ENCODE measurements around the gene PI4KA.

Gene PI4KA

DNA sequence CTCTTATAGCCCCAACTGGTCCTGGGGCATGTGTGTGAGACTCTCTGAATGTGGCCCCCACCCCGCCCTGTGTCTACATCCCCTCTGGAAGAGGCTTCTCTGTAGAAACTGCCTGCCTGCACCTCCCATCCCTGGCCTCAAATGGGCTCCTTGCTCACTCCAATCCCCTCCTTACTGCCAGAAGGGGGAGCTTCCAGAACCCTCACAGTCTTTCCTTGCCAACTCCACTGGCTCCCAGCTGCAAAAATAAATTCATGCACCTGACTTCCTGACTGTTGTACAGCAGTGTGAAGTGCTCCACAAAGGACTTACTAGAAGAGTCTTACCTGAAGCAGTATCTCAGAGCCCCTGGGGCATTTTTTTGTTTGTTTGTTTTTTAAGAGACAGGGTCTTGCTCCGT is 99.9 kb downstream of the PI4KA start:
- H3K27me3 Mint-ChIP-seq (ENCODE audit: low read depth): no peaks in the 10 kb centered on the region
- H3K27ac Mint-ChIP-seq: no peak overlapping the region
- H3K9me3 Mint-ChIP-seq: no peaks in the 10 kb centered on the region
- H3K4me3 Mint-ChIP-seq: no peak overlapping the region
- no peaks in the 10 kb centered on the region for H3K4me1 Mint-ChIP-seq (ENCODE audit: low read depth)
- peaks cover 21% of the 10 kb centered on the region for H3K36me3 Mint-ChIP-seq (ENCODE audit: low read depth)

DNA sequence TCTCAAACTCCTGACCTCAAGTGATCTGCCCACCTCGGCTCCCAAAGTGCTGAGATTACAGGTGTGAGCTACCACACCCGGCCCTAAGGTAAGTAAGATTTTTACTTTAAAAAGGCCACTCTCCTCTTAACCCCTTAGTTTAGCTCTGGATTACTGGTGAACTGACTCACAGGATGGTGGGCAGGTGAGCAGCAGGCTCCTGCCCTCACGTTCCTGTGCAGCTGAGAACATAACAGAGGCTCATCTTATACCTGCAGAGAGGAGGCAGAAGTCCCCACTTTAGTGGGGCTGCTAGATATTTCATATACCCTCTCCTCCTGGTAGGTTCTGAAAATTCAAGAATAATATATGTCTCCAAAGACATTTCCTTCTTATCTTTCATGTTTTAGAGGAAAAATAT is 101.8 kb downstream of the PI4KA start:
- no peak overlapping the region for H3K4me3 Mint-ChIP-seq
- peaks cover 2% of the 10 kb centered on the region for H3K4me1 Mint-ChIP-seq (ENCODE audit: low read depth)
- H3K27me3 Mint-ChIP-seq (ENCODE audit: low read depth): no peaks in the 10 kb centered on the region
- H3K27ac Mint-ChIP-seq: no peak overlapping the region
- peaks cover 20% of the 10 kb centered on the region for H3K36me3 Mint-ChIP-seq (ENCODE audit: low read depth)
- no peaks in the 10 kb centered on the region for H3K9me3 Mint-ChIP-seq

DNA sequence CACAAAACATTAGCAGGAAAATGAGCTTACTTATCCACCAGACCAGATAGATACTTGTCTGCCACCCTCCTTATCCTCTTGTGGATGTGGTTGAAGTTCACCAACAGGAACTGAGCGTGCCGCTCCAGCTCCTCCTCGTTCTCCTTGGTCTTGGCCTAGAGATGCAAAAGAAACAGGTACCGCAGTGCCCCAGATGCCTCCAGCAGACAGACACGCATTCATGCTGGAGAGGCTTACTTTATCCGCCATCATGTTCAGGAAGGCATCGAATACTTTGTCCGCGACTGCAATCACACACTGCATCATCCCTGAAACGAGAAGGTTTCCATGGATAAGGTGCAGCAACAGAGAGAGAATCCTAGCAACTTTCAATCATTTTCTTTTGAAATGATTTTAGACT is 105.7 kb downstream of the PI4KA start:
- Mint-ChIP-seq H3K4me3 (no peak overlapping the region), H3K9me3 (no peaks in the 10 kb centered on the region), H3K27me3 (ENCODE audit: low read depth) (no peaks in the 10 kb centered on the region), H3K4me1 (ENCODE audit: low read depth) (peaks cover 4% of the 10 kb centered on the region), H3K27ac (no peak overlapping the region), H3K36me3 (ENCODE audit: low read depth) (peaks cover 16% of the 10 kb centered on the region)

DNA sequence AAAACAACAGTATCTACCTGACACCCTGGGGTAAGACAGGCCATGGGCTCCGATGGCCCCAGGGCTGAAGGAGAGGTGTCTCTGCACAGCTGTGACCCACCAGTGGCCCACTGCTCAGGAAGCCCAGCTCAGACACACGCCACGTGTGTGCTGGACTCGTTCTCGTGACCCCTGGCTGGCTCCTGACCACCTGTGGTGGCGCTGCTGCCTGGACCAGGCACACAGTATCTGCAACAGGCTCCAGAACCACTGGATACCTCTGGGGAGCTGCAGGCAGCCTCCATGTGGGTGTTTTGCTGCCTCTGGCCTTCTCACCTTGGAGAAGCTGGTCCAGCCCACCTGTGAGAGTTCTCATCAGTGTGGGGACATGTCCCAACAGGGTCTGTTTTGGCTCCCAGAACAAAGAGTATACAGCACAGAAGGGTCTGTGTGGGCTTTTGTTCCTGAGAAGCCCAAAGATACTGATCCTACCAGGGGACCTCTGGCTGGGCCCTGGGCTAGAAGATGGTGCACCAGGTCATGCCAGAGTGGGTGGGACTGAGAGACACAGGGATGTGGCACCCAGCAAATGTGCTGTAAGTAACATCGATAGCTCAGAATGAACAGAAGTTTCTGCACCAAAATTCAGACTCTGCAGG is 106.4 kb downstream of the PI4KA start:
- Mint-ChIP-seq H3K36me3 (ENCODE audit: low read depth) (peaks cover 15% of the 10 kb centered on the region), H3K27me3 (ENCODE audit: low read depth) (no peaks in the 10 kb centered on the region), H3K27ac (no peak overlapping the region), H3K4me1 (ENCODE audit: low read depth) (peaks cover 4% of the 10 kb centered on the region), H3K9me3 (no peaks in the 10 kb centered on the region), H3K4me3 (no peak overlapping the region)

DNA sequence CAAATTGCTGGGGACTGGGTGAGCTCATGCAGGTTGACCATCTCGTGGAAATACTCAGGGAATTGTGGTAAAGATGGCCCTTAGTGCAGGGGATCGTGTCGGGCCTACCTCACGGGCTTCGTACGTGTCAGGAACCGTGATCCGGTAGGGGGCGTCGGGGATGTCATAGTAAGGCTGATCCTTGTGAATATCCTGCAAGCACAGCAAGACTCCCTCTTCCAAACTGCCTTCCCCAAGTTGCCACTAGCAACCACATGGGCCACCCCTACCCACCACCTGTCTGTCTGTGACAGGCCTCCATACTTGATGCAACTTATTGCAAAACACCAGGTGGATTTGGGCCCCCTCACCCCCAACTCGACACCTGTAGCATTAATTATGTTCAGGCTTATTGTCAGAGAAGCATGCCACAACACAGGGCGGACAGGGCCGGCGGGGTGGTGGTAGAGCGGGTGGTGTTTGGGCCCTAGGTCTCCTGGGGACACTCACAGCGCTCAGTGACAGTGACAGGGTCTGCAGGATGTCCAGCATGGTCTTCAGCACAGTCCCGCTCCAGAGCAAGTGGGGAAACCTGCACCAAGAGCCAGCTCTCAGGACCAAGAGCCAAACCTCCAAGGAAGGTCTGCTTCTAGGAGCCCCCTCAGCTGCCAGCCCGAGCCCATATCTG is 107.3 kb downstream of the PI4KA start:
- Mint-ChIP-seq H3K27me3 (ENCODE audit: low read depth) (no peaks in the 10 kb centered on the region), H3K27ac (no peak overlapping the region), H3K36me3 (ENCODE audit: low read depth) (peaks cover 17% of the 10 kb centered on the region), H3K4me1 (ENCODE audit: low read depth) (peaks cover 4% of the 10 kb centered on the region), H3K4me3 (no peak overlapping the region), H3K9me3 (no peaks in the 10 kb centered on the region)

DNA sequence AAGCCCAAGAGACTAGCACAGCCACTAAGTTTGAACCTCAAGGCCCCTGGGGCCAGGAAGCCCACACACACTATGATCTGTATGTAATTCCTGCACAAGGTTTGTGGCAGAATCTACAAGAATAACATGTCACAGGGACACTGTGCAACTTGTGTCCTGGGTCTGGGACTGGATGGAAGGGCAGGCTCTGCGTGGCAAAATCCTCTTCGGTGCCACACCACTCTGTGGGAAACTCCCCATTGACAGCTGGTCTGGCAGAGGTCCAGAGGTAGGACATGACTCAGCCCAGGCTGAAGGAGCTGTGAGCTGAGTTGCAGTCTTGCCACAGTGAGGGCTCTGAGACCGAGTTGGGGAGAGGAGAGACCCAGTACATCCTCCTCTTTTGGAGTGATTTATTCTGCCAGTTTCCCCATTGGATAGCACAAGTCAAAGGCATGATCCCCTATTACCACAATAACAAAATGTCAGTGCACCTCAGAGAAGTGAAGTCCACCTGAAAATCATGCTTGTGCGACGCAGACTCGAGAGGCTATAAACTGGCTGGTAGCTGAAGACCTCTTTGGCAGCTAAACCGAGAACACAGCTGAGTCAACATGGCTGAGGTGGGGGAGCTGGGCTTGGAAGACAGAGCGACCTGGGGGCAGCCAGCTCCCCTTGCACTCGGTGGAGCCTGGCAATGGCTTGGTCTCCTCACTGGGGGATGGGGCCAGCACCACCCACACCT is 108.0 kb downstream of the PI4KA start:
- Mint-ChIP-seq H3K4me3 (no peak overlapping the region), H3K9me3 (no peaks in the 10 kb centered on the region), H3K36me3 (ENCODE audit: low read depth) (peaks cover 17% of the 10 kb centered on the region), H3K27ac (no peak overlapping the region), H3K27me3 (ENCODE audit: low read depth) (no peaks in the 10 kb centered on the region), H3K4me1 (ENCODE audit: low read depth) (peaks cover 4% of the 10 kb centered on the region)

DNA sequence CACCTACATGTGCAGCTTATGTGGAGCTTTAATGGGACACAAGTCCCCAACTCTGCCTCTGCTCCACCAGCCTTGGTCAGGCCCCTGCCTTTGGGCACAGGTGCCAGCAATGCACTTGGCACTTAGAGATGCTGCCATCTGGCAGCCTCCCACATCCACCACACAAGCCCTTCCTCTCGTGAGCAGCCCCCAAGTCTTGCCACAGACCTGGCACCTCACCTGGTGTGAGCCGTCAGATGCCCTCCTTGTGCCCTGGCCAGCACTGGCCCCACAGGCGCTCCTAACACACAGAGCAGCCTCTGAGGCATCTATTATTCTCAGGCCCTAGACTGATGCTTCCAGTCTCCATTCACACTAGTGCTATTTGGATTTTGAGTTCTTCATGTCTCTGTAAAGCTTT is 109.2 kb downstream of the PI4KA start:
- Mint-ChIP-seq H3K36me3 (ENCODE audit: low read depth) (peaks cover 17% of the 10 kb centered on the region), H3K9me3 (no peaks in the 10 kb centered on the region), H3K27me3 (ENCODE audit: low read depth) (no peaks in the 10 kb centered on the region), H3K27ac (peak overlapping the region; percentile 27), H3K4me3 (no peak overlapping the region), H3K4me1 (ENCODE audit: low read depth) (peaks cover 4% of the 10 kb centered on the region)

DNA sequence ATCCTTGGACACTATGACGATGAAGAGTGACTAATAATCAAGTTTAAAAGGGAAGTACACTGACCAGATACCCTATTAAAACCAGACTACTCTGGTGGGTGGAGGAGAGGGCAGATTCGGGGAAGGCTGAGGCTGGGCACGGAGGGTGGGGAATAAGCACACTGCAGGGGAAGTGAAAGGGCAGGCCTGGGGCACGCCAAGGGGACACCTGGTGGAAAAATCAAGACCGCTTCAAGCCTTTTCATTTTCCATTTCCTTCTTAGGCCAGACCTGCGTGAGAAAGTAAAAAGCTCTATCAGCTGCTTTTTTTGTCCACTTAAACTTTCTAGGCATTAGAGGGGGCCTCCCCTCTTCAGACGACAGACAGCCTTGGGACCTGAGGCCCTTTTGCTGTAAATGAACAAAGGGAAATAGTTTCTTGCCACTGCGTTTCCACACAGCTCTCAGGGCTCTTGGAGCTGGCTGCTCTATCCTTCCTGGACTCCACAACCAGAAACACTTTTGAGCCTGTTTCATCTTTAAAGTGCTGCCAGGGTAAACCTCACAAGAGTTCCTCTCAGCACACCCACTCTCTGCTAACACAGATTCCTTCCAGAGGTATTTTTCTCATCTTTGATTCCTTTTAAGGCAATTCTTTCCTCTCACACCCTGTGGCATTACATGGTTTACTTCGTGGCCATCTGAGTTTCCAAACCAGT is 109.7 kb downstream of the PI4KA start:
- Mint-ChIP-seq H3K36me3 (ENCODE audit: low read depth) (peaks cover 17% of the 10 kb centered on the region), H3K9me3 (no peaks in the 10 kb centered on the region), H3K4me1 (ENCODE audit: low read depth) (peaks cover 4% of the 10 kb centered on the region), H3K4me3 (no peak overlapping the region), H3K27me3 (ENCODE audit: low read depth) (no peaks in the 10 kb centered on the region), H3K27ac (peak overlapping the region; percentile 27)

DNA sequence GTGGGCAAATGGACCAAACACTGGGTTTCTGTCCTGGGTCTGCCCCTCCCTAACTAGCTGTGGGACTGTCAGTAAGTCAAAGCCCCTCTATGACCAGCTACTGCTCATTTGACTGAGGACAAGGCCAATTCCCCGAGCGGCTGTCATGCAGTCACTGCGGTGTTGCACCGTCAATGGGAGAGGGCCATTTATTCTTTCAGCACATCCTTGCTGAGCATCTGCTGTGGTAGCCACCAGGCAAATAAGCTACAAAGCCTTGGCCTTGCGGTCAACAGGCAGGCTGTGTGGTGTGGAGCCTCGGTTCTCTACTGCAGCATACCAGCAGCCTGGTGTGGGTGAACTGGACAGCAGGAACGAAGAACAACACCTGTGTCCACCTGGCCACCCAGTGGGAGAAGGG is 110.5 kb downstream of the PI4KA start:
- Mint-ChIP-seq H3K9me3 (no peaks in the 10 kb centered on the region), H3K27ac (no peak overlapping the region), H3K36me3 (ENCODE audit: low read depth) (peaks cover 17% of the 10 kb centered on the region), H3K4me1 (ENCODE audit: low read depth) (peaks cover 4% of the 10 kb centered on the region), H3K27me3 (ENCODE audit: low read depth) (no peaks in the 10 kb centered on the region), H3K4me3 (no peak overlapping the region)

DNA sequence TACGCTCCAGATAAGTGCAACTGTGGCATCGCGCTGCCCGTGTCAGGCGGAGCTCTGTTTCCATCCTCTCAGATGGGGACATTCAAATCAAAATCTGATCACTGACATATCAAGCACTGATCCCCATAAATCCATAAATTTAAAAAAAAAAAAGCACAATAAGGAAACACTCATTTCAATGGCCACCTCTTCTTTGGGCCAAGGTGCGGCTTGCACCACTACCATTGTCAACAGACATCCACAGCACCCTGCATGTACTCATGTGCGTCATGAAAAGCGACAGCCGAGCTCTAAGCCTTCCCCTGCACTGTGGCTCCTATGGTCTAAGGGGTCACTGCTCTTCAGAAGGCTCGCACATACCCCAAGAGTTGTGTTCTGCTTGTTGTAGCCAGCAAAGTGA is 111.4 kb downstream of the PI4KA start:
- H3K27me3 Mint-ChIP-seq (ENCODE audit: low read depth): no peaks in the 10 kb centered on the region
- H3K4me3 Mint-ChIP-seq: no peak overlapping the region
- peaks cover 12% of the 10 kb centered on the region for H3K36me3 Mint-ChIP-seq (ENCODE audit: low read depth)
- no peak overlapping the region for H3K27ac Mint-ChIP-seq
- H3K4me1 Mint-ChIP-seq (ENCODE audit: low read depth): peaks cover 2% of the 10 kb centered on the region
- H3K9me3 Mint-ChIP-seq: no peaks in the 10 kb centered on the region

DNA sequence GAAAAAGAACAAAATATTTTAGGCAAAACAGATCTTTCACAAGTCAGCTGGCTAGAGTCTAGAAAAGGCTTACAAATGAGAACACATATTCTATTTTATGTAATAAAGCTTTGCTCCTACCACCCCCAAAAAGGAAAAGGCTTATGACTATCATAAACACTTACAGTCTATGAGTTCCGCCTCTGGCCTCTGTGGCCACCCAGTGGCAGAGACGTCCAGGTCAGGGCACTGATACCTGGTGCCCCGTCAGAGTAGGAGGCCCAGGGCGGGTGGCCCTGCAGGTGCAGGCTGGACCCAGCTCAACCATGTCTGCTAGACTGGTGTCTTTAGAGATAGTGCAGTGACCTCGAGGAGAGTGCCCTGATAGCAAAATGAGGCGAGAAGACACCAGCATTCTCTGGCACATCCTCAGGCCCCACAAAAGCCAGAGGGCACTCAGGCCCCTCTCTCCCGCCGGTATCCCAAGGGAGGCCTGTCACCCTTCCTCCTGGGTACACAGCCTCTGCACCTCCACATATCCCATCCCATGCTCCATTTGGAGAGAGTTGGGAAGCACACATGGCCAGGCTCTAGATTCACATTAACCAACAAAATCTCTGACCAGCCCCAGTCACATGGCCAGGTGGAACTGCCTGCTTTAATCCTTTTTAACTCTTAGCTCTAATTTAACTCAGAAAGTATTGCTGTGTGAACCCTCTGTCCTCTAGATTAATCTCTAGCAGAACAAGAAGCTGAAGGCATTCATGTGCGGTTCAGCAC is 112.0 kb downstream of the PI4KA start:
- H3K4me3 Mint-ChIP-seq: no peak overlapping the region
- H3K27ac Mint-ChIP-seq: no peak overlapping the region
- H3K36me3 Mint-ChIP-seq (ENCODE audit: low read depth): peaks cover 18% of the 10 kb centered on the region
- peaks cover 2% of the 10 kb centered on the region for H3K4me1 Mint-ChIP-seq (ENCODE audit: low read depth)
- no peaks in the 10 kb centered on the region for H3K9me3 Mint-ChIP-seq
- H3K27me3 Mint-ChIP-seq (ENCODE audit: low read depth): no peaks in the 10 kb centered on the region

DNA sequence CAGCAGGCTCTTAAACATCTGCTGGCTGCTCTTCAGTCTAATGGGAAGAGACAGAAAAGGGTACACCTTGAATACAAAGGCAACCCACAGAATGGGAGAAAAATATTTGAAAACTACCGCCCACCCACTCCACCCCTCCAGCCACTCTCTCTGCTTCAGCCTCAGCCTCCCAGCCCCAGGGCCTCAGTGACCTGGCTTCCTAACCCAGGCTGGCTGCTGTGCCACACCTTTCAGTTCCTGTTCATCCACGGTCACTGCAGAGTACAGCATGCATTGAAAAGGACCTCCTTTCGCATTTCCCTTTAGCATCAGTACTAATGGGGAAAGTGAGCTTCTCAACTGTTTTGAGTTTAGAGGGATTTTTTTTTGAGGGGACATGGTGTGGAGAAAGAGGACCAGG is 113.5 kb downstream of the PI4KA start:
- no peak overlapping the region for H3K4me3 Mint-ChIP-seq
- no peaks in the 10 kb centered on the region for H3K27me3 Mint-ChIP-seq (ENCODE audit: low read depth)
- H3K36me3 Mint-ChIP-seq (ENCODE audit: low read depth): peaks cover 22% of the 10 kb centered on the region
- H3K27ac Mint-ChIP-seq: no peak overlapping the region
- no peaks in the 10 kb centered on the region for H3K9me3 Mint-ChIP-seq
- no peaks in the 10 kb centered on the region for H3K4me1 Mint-ChIP-seq (ENCODE audit: low read depth)

DNA sequence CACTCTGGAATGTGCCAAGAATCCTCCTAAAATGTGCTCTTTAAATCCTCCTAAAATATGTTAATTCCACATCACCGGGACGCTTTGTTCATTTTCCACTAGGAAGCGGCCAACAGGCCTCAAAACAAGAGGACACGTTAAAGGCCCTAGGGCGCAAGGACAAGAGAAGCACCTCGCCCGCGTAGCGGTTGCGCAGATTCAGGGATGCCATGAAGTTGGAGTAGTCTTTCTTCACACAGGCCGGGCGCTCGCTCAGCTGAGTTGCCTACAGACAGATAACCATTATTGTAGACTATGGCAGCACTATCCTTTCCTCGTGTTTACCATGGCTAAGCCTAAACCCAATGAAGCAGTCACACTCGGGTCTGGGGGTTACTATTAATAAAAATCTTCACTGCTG is 114.2 kb downstream of the PI4KA start:
- Mint-ChIP-seq H3K27ac (peak overlapping the region; percentile 43), H3K36me3 (ENCODE audit: low read depth) (peaks cover 22% of the 10 kb centered on the region), H3K4me3 (no peak overlapping the region), H3K27me3 (ENCODE audit: low read depth) (no peaks in the 10 kb centered on the region), H3K9me3 (no peaks in the 10 kb centered on the region), H3K4me1 (ENCODE audit: low read depth) (no peaks in the 10 kb centered on the region)

DNA sequence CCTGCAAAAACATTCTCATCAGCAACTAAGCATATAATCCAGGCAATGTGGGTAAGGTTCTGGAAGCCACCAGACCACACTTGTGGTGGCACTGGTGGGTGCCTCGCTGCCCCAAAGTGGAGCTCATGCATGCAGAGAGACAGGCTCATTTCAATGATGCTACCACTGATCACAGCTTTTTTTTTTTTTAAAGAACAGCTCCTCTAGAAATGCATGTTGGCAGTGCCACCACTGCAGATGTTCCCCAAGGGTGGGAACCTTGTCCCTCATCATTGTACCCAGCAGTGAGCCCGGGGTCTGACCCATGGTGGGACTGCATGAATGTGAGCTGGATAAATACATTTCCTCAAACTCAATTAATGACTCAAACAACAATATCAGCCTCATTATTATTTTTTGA is 115.8 kb downstream of the PI4KA start:
- H3K36me3 Mint-ChIP-seq (ENCODE audit: low read depth): peaks cover 26% of the 10 kb centered on the region
- H3K4me1 Mint-ChIP-seq (ENCODE audit: low read depth): peaks cover 3% of the 10 kb centered on the region
- no peaks in the 10 kb centered on the region for H3K9me3 Mint-ChIP-seq
- H3K27ac Mint-ChIP-seq: no peak overlapping the region
- H3K4me3 Mint-ChIP-seq: no peak overlapping the region
- no peaks in the 10 kb centered on the region for H3K27me3 Mint-ChIP-seq (ENCODE audit: low read depth)

Measured in T-helper 1 cell treated with Interleukin-12 subunit alpha and Interleukin-12 subunit beta and Interleukin-4 antibody, amounts not matched to agents 30 μg/mL and 1 μg/mL, for 36 hours (primary cell).